Ectodermal cell (in vitro differentiated cells): ENCODE measurements around the gene PFDN4.
"Not testable (repeated sequence)": the region's sequence is repeated elsewhere in the genome, so short reads cannot be mapped to it uniquely, and the experiment has no call there.

Source experiments
- H3K27ac ChIP-seq: 2 replicates; pipeline ENCODE4 v1.7.0; 2013; ENCODE audit warnings: mild to moderate bottlenecking, low read depth, low read length; ENCODE audit not compliant: insufficient read depth, poor library complexity, severe bottlenecking
- H3K27me3 ChIP-seq: 2 replicates; pipeline ENCODE4 v1.7.0; 2013; ENCODE audit warnings: mild to moderate bottlenecking, low read length; ENCODE audit not compliant: insufficient read depth, control insufficient read depth, poor library complexity, severe bottlenecking
- H3K36me3 ChIP-seq: one replicate; pipeline ENCODE4 v1.7.0; 2013; ENCODE audit warnings: low read length; ENCODE audit not compliant: control insufficient read depth, insufficient read depth
- H3K4me1 ChIP-seq: one replicate; pipeline ENCODE4 v1.7.0; 2013; ENCODE audit warnings: low read length; ENCODE audit not compliant: control insufficient read depth, insufficient read depth
- H3K4me3 ChIP-seq: 2 replicates; pipeline ENCODE4 v1.7.0; 2013; ENCODE audit warnings: low read depth, low read length, control low read depth; ENCODE audit not compliant: insufficient read depth
- H3K9me3 ChIP-seq: 2 replicates; pipeline ENCODE4 v1.7.0; 2013; ENCODE audit warnings: mild to moderate bottlenecking, low read length, moderate library complexity; ENCODE audit not compliant: control insufficient read depth
- WGBS, 2 experiments: methylation state at CpG; one replicate each; pipeline ENCODE4 v1.1.7; 2013; ENCODE audit warnings: missing lambda C conversion rate in 2 of 2; 5-methylcytosine and 5-hydroxymethylcytosine counted together

The PFDN4 gene

DNA sequence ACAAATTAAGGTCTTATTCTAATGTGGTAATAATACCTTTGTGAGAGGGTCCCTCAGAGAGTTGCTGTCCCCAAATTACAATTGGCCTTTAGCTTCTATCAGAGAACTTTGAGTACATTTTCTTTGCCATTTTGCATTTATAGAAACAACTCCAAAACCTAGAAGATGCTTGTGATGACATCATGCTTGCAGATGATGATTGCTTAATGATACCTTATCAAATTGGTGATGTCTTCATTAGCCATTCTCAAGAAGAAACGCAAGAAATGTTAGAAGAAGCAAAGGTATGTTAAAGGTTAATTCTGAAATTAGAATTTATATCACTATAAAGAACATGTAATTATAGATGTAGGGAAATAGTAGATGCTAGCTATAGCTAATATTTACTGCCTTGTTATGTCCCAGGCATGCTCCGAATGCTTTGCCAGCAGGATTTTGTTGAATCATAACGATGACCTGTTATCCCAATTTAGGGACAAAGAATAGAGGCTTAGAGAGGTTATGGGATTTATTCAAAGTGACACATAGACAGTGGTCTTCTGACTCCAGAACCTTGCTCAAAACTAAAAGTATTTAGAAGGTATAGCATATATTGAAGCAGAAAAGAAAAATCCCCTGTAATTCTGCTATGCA is 7.4 kb downstream of the PFDN4 start:
- no peaks in the 10 kb centered on the region for H3K27me3 ChIP-seq
- H3K9me3 ChIP-seq: no peaks in the 10 kb centered on the region
- 97% methylated on average over 2 to 3 of the region's 3 CpGs for WGBS, 2 experiments
- H3K4me3 ChIP-seq: no peak overlapping the region
- no peaks in the 10 kb centered on the region for H3K4me1 ChIP-seq
- H3K36me3 ChIP-seq: peaks cover 20% of the 10 kb centered on the region
- no peak overlapping the region for H3K27ac ChIP-seq

GRCh38 chr20:54217762-54218161 is 9.9 kb downstream of the PFDN4 start:
- Histone ChIP-seq H3K9me3 (no peaks in the 10 kb centered on the region), H3K36me3 (peaks cover 16% of the 10 kb centered on the region), H3K4me3 (no peak overlapping the region), H3K27ac (no peak overlapping the region), H3K27me3 (no peaks in the 10 kb centered on the region), H3K4me1 (peaks cover 10% of the 10 kb centered on the region)
- 96% methylated on average over 6 to 7 of the region's 7 CpGs for WGBS, 2 experiments

- Histone ChIP-seq H3K9me3 (no peaks in the 10 kb centered on the region), H3K27ac (no peak overlapping the region), H3K27me3 (no peaks in the 10 kb centered on the region), H3K36me3 (peaks cover 16% of the 10 kb centered on the region), H3K4me1 (peaks cover 12% of the 10 kb centered on the region), H3K4me3 (no peak overlapping the region)
Observed at GRCh38 chr20:54218470-54218869, 10.6 kb downstream of the PFDN4 start.

- H3K36me3 ChIP-seq: peaks cover 12% of the 10 kb centered on the region
- H3K27ac ChIP-seq: no peak overlapping the region
- 87 to 90% methylated on average over 6 of the region's 6 CpGs for WGBS, 2 experiments
- peaks cover 12% of the 10 kb centered on the region for H3K4me1 ChIP-seq
- no peaks in the 10 kb centered on the region for H3K9me3 ChIP-seq
- H3K4me3 ChIP-seq: no peak overlapping the region
- H3K27me3 ChIP-seq: no peaks in the 10 kb centered on the region
Observed at GRCh38 chr20:54219751-54220426, 12.0 kb downstream of the PFDN4 start.

GRCh38 chr20:54220722-54221121 is 12.8 kb downstream of the PFDN4 start:
- Histone ChIP-seq H3K4me1 (peaks cover 12% of the 10 kb centered on the region), H3K27me3 (no peaks in the 10 kb centered on the region), H3K27ac (no peak overlapping the region), H3K9me3 (no peaks in the 10 kb centered on the region), H3K4me3 (no peak overlapping the region), H3K36me3 (peaks cover 6% of the 10 kb centered on the region)
- 92 to 96% methylated on average over 6 of the region's 6 CpGs for WGBS, 2 experiments

- Histone ChIP-seq H3K4me1 (peaks cover 12% of the 10 kb centered on the region), H3K9me3 (no peaks in the 10 kb centered on the region), H3K27ac (no peak overlapping the region), H3K4me3 (no peak overlapping the region), H3K27me3 (no peaks in the 10 kb centered on the region), H3K36me3 (no peaks in the 10 kb centered on the region)
- WGBS, 2 experiments: 93 to 94% methylated on average over 4 of the region's 4 CpGs
Observed at GRCh38 chr20:54221353-54221752, 13.5 kb downstream of the PFDN4 start.

DNA sequence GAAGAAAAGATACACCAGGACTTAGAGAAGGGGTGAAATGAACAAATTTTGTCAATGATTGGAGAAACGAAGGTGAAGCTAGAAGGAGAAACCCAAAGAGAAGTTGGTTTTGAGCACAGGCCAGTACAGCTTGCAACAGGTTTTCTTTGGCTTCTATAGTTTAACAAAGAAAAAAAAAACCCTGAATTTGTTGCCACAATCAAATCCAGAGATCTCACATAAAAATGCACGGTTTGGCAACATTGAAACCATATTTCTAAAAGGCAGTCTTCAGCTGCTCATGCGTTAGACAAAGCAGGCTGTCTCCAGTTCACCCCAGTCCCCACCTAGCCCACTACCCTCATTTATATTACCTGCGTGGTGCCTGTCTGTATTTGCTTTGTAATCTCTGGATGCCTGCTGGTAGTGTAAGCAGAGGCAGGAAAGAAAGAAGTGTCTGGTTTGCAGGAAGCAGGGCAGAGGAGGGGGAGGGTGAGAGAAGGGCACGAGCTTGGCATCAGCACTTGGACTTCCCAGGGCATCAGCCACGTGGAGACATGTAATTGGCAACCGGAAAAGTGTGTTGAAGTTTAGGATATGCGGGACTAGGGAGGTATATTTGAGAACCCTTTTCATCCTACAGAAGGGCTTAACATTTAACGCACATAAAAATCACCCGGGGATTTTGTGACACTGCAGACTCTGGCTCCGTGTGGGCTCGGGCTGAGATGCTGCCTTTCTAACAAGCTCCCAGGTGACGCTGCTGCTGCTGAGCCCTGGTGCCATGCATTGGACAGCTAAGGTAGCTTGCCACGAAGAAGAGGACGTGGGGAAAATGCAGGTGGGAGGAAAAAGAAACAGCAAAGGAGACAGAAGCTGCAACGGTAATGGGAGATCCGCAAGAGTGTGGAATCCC is 14.4 kb downstream of the PFDN4 start:
- 76 to 78% methylated on average over 17 of the region's 17 CpGs for WGBS, 2 experiments
- Histone ChIP-seq H3K27ac (peak overlapping the region; percentile 50), H3K4me3 (no peak overlapping the region), H3K4me1 (peaks cover 12% of the 10 kb centered on the region), H3K36me3 (no peaks in the 10 kb centered on the region), H3K27me3 (no peaks in the 10 kb centered on the region), H3K9me3 (no peaks in the 10 kb centered on the region)

DNA sequence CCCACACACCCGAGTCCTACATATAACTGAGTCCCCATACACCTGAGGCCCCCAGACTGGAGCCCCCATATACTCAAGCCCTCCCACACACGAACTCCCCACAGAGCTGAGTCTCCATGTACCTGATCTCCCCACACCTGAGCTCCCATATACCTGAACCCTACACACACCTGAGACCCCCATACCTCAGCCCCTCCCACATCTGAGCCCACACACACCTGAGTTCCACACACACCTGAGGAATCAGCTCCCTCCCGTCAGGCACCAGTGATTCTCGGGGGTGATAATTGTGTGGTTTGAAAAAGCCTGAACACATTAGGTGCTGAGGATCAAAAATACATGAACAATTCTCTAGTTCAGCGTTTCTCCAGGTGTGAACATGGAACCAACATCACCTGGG is 15.4 kb downstream of the PFDN4 start:
- Histone ChIP-seq H3K9me3 (no peaks in the 10 kb centered on the region), H3K4me3 (no peak overlapping the region), H3K36me3 (no peaks in the 10 kb centered on the region), H3K4me1 (peaks cover 12% of the 10 kb centered on the region), H3K27me3 (no peaks in the 10 kb centered on the region), H3K27ac (peak overlapping the region; percentile 44)
- WGBS, 2 experiments: 85 to 93% methylated on average over 5 of the region's 5 CpGs

GRCh38 chr20:54223751-54224150 is 15.9 kb downstream of the PFDN4 start:
- H3K27me3 ChIP-seq: no peaks in the 10 kb centered on the region
- H3K9me3 ChIP-seq: no peaks in the 10 kb centered on the region
- H3K36me3 ChIP-seq: no peaks in the 10 kb centered on the region
- WGBS, 2 experiments: 31 to 33% methylated on average over 4 of the region's 4 CpGs
- H3K4me3 ChIP-seq: no peak overlapping the region
- H3K27ac ChIP-seq: peak overlapping the region; percentile 44
- H3K4me1 ChIP-seq: peaks cover 12% of the 10 kb centered on the region

DNA sequence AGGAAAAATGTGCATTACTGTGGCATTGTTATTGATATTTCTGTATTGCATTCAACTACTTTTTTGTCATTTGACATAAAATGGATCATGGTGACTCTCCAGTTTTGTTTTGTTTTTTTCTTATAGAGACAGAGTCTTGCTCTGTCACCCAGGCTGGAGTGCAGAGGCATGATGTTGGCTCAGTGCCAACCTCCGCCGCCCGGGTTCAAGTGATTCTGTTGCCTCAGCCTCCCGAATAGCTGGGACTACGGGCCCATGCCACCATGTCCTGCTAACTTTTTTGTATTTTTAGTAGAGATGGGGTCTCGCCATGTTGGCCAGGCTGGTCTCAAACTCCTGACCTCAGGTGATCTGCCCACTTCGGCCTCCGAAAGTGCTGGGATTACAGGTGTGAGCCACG is 16.8 kb downstream of the PFDN4 start:
- not testable (repeated sequence) for H3K4me3 ChIP-seq, H3K27ac ChIP-seq, H3K9me3 ChIP-seq, H3K27me3 ChIP-seq, H3K36me3 ChIP-seq
- H3K4me1 ChIP-seq: peaks cover 12% of the 10 kb centered on the region
- 81 to 84% methylated on average over 9 of the region's 9 CpGs for WGBS, 2 experiments
